Omental fat pad (tissue), 4 donors: Measurements from ENCODE around the gene DDX27. TPM values are rescaled to one million over a fixed set of nuclear protein-coding genes. Genes with fewer than 3 reads are reported as not detected.

Experiments used
- ATAC-seq: fragments of 150-250 bp; one replicate; pipeline ENCODE4 v1.9.1; 2016; ENCODE audit warnings: mild to moderate bottlenecking, moderate library complexity; ENCODE audit not compliant: low FRiP score
- DNase-seq: peaks from one replicate; pipeline ENCODE4 v3.0.0-alpha.2; 2019; ENCODE audit warnings: low spot score
- total RNA-seq, 4 donors: library from RNA; depleted of rRNA; stranded (reverse); fragments of >200 nt; gene quantifications; one replicate each; pipeline ENCODE4 v1.1.0, GENCODE V29; 2016
- TF ChIP-seq, protein P1 (sequence below), 3 donors: fragments of 450-650 bp; IDR thresholded peaks; one replicate each; pipeline ENCODE4 v1.5.1; 2016 to 2017; ENCODE audit warnings: antibody characterized with exemption in 3 of 3, mild to moderate bottlenecking in 3 of 3, moderate library complexity in 2 of 3

The DDX27 gene
- total RNA-seq, 4 donors from 2014 or later, result 23.6 to 36.3 (median 29.4) TPM

GRCh38 chr20:49276961-49277785 is 58.0 kb downstream of the DDX27 start:
- DNase-seq (no peak), ATAC-seq (no peak)
- TF ChIP-seq, protein P1, sequence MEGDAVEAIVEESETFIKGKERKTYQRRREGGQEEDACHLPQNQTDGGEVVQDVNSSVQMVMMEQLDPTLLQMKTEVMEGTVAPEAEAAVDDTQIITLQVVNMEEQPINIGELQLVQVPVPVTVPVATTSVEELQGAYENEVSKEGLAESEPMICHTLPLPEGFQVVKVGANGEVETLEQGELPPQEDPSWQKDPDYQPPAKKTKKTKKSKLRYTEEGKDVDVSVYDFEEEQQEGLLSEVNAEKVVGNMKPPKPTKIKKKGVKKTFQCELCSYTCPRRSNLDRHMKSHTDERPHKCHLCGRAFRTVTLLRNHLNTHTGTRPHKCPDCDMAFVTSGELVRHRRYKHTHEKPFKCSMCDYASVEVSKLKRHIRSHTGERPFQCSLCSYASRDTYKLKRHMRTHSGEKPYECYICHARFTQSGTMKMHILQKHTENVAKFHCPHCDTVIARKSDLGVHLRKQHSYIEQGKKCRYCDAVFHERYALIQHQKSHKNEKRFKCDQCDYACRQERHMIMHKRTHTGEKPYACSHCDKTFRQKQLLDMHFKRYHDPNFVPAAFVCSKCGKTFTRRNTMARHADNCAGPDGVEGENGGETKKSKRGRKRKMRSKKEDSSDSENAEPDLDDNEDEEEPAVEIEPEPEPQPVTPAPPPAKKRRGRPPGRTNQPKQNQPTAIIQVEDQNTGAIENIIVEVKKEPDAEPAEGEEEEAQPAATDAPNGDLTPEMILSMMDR (IDR thresholded peaks at IDR 0.05), result no peak

- DNase-seq (no peak), ATAC-seq (no peak)
- TF ChIP-seq, protein P1 (IDR thresholded peaks at IDR 0.05), result no peak
These were observed 58.5 kb downstream of the DDX27 start for GRCh38 chr20:49277786-49278035.

- TF ChIP-seq, protein P1 (IDR thresholded peaks at IDR 0.05), result no peak
- DNase-seq (peak; percentile 95), ATAC-seq (peak; percentile 94)
These were observed 59.0 kb downstream of the DDX27 start, which contains the start of gene ZNFX1 for GRCh38 chr20:49278036-49278817. ZNFX1 (minus strand) TSS chr20:49278057; CDS start chr20:49275839, 2,218 bp downstream.

- DNase-seq (no peak), ATAC-seq (no peak)
- TF ChIP-seq, protein P1 (IDR thresholded peaks at IDR 0.05), result no peak
These were observed 59.8 kb downstream of the DDX27 start for GRCh38 chr20:49278818-49279676.

DNA sequence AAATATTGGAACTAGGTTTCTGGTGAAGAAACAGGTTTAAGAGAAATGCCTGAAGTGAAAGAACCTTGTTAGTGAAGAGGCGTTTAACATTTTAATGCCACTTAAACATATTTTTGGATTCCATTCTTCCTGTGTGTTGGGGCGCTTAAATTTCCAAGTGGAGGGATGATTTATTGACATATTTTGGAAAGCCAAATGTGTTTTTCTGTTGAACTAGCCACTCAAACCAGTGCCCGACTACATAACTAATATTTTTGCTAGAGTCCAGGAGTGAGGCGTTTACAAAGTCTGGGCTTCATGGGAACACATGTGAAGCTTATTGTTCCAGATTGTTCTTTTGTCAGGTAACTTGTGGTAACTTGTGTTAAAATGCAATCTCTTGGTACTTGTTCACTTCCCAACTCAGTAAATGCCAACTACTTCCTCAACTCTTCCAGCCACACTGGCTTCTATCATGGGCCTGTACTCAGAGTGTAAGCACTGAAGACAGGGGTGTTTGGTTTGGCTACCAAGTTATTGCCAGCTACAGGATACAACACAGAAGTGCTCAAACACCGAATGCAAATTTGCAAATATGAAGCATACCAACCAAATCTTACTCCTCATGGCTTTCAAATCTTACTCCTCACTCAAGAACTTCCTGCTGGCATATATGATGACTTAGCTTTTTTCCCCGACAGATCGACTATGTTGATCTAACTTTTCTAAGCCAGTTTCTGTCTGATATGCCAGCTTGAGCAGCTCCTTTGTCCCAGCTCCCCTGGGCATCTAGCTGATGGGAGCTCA is 60.7 kb downstream of the DDX27 start:
- TF ChIP-seq, protein P1 (IDR thresholded peaks at IDR 0.05), result no peak
- ATAC-seq (no peak), DNase-seq (no peak)

GRCh38 chr20:49280463-49281058 is 61.3 kb downstream of the DDX27 start:
- ATAC-seq (no peak), DNase-seq (no peak)
- TF ChIP-seq, protein P1 (IDR thresholded peaks at IDR 0.05), result no peak
